GM12891 (cell line): Measurements from ENCODE around the gene MICOS13.

Experiments used
- PAX5 ChIP-seq: IDR thresholded peaks from 2 replicates; pipeline ENCODE4 v1.6.1; 2011; ENCODE audit warnings: low read length, moderate library complexity, mild to moderate bottlenecking; ENCODE audit not compliant: insufficient read depth, severe bottlenecking
- POLR2A ChIP-seq: IDR thresholded peaks from 2 replicates; pipeline ENCODE4 v1.6.1; 2011; ENCODE audit warnings: low read depth, low read length, control low read depth
- POLR2AphosphoS5 ChIP-seq: IDR thresholded peaks from 2 replicates; pipeline ENCODE4 v1.6.1; 2011; ENCODE audit warnings: low read depth, low read length, control low read depth
- POU2F2 ChIP-seq: IDR thresholded peaks from 2 replicates; pipeline ENCODE4 v1.6.1; 2011; ENCODE audit warnings: low read depth, mild to moderate bottlenecking, control low read depth, low read length, moderate library complexity
- SPI1 ChIP-seq: IDR thresholded peaks from 2 replicates; pipeline ENCODE4 v1.6.1; 2011; ENCODE audit warnings: low read depth, low read length, control low read depth
- TAF1 ChIP-seq: IDR thresholded peaks from 2 replicates; pipeline ENCODE4 v1.6.1; 2011; ENCODE audit warnings: low read depth, low read length, control low read depth

GRCh38 chr19:5682107-5682482, 1.8 kb upstream of the MICOS13 start:
- TF ChIP-seq POLR2AphosphoS5 (no peak), POU2F2 (no peak), TAF1 (no peak), POLR2A (no peak), SPI1 (no peak), PAX5 (no peak)
